Activated CD8-positive, alpha-beta memory T cell treated with anti-CD3 and anti-CD28 coated beads for 1 hour (primary cell): ENCODE results near the gene S100Z.
"Not testable (repeated sequence)": the region's sequence is repeated elsewhere in the genome, so short reads cannot be mapped to it uniquely, and the experiment has no call there.

Experiments
- DNase-seq, 2 donors: peaks; one replicate each; pipeline ENCODE4 v3.0.0-alpha.2; 2020; ENCODE audit warnings: low read depth in 1 of 2; ENCODE audit errors: extremely low read depth in 1 of 2

Gene S100Z

GRCh38 chr5:76945238-76945637 is 95.4 kb downstream of the S100Z start:
- not testable (repeated sequence) for DNase-seq

- DNase-seq, result no peak
These were observed 96.3 kb downstream of the S100Z start for GRCh38 chr5:76946090-76946489.

GRCh38 chr5:76947082-76947503 is 97.3 kb downstream of the S100Z start:
- DNase-seq, result no peak

GRCh38 chr5:76952795-76953536 is 103.2 kb downstream of the S100Z start, which contains the start of gene CRHBP:
CRHBP (plus strand) TSS chr5:76953045; CDS start chr5:76953135, 90 bp downstream.
- no peak for DNase-seq

DNA sequence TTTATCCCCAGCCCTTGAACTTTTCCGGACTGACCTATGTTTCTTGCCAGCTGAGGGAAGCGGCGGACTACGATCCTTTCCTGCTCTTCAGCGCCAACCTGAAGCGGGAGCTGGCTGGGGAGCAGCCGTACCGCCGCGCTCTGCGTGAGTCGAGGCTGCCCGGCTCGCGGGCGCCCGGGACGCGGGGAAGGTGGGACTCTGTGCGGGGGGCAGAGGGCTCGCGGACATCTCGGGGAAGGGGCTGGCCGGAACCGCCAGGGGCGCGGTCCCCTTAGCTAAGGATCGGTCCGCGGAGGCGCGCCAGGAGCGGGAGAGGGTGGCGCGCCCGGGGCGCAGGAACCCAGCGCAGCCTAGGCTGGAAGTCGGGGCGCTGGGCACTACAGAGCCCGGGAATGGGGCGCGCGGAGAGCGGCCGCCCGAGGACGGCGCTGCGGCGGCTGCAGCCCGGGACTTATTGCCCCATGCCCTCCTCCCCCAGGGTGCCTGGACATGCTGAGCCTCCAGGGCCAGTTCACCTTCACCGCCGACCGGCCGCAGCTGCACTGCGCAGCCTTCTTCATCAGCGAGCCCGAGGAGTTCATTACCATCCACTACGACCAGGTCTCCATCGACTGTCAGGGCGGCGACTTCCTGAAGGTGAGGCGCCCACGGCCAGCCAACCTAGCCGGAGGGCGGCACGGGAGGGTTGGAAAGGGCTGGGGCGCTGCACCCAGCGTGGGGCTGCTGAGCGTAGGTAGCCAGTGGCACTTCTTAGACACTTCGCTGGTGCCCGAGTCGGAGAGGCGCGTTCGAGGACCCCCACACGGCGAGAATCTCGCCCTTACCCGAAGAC is 104.0 kb downstream of the S100Z start:
- DNase-seq, result no peak

DNA sequence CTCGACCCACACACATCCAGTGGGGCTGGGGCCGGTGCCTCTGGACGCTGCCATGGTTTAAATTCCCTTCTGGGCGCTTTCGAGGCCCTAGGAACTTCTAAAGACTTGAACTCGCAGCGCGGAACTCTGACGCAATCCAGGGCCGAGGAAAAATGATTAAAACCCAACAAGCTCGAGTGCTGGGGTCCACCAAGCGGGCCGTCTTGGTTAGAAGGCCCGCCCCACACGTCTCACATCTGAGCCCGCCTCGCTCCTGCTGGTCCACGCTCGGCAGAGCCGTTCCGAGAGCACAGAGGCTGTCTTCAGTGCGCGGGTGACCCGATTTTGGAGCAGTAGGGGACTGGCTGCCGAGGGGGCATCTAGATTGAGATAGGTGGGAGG is 104.6 kb downstream of the S100Z start:
- DNase-seq, result no peak

DNA sequence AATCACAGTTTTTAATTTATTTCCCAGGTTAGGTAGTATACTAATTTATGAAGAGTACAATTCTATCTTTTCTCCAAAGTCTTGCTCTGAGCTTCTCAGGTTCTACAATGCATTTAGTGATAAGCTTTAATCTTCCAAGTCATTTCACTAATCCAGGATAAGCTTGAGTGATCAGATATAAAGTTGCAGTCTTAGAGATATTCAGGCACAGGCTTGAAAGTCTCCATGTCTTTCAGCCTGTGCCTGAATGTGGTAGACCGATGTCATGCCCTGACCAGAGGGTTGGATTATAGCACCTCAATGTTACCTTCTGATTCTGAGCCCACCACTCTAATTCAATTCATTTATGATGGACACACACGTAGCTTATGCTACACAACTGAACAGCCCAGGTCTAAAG is 106.2 kb downstream of the S100Z start:
- no peak for DNase-seq

GRCh38 chr5:76958991-76959767 is 109.4 kb downstream of the S100Z start:
- DNase-seq, result no peak

- no peak for DNase-seq
These were observed 110.3 kb downstream of the S100Z start for GRCh38 chr5:76960004-76960625.

DNA sequence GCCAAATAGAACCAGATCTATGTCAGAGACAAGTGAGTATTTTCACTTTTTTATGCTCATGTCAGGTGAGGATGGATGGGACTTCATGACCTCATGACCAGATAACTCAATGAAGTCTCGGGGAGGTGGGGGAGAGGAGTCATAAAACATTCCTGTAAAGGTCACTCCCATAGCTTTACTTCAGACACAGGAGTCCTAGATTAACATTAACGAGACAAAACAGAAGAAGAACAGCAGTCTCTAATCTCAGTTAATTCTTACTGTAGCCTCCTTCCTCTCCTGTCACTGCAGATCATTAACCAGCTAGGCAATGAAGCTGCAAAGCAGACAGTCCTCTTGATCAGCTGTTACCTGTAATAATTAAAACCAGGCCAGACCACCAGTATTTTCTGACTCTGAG is 114.2 kb downstream of the S100Z start:
- DNase-seq, result no peak
